Tongue (tissue), 1 donor: ENCODE data around the gene TPRG1L. TPM values are rescaled to one million over a fixed set of nuclear protein-coding genes. Genes with fewer than 3 reads are reported as not detected.

Experiments used
- total RNA-seq: library from RNA; depleted of rRNA; stranded (reverse); fragments of >200 nt; gene quantifications from one replicate; pipeline ENCODE4 v1.2.3, GENCODE V29; 2014

TPRG1L gene
- total RNA-seq, 1 donor from 2014 or later: 24.7 TPM

Other genes with a start within 250 kb of the TPRG1L start
- 7.6 TPM for gene ARHGEF16, start 170.3 kb upstream of the TPRG1L start, total RNA-seq
- 33.6 TPM for gene MEGF6, start 13.5 kb upstream of the TPRG1L start, total RNA-seq
- gene WRAP73, start 25.1 kb downstream of the TPRG1L start, total RNA-seq: 25.4 TPM
- 6.1 TPM for gene TP73, start 27.5 kb downstream of the TPRG1L start, total RNA-seq
- gene CCDC27, start 127.4 kb downstream of the TPRG1L start, total RNA-seq: not detected
- gene SMIM1, start 147.7 kb downstream of the TPRG1L start, total RNA-seq: 5.7 TPM
- 43.3 TPM for gene LRRC47, start 171.5 kb downstream of the TPRG1L start, total RNA-seq
- 36.5 TPM for gene CEP104, start 232.2 kb downstream of the TPRG1L start, total RNA-seq
- gene DFFB, start 232.5 kb downstream of the TPRG1L start, total RNA-seq: 7.8 TPM